RPMI7951 (cell line): Measurements from ENCODE around the gene NAP1L4. TPM values are rescaled to one million over a fixed set of nuclear protein-coding genes. Genes with fewer than 3 reads are reported as not detected.

Experiments
- total RNA-seq: library from RNA; depleted of rRNA; stranded (reverse); fragments of >200 nt; shearing (Covaris generic); gene quantifications from 2 replicates; pipeline ENCODE4 v1.2.3, GENCODE V29; 2014; rRNA removed

NAP1L4 gene
- total RNA-seq, 1 experiment from 2014 or later: 81.1 TPM

Other genes starting within 250 kb of the NAP1L4 start
- gene CDKN1C, start 106.6 kb downstream of the NAP1L4 start, total RNA-seq: 0.39 and 1.2 TPM in 2 replicates
- gene PHLDA2, start 62.9 kb downstream of the NAP1L4 start, total RNA-seq: 26.9 and 28.0 TPM in 2 replicates
- gene CARS1, start 65.1 kb upstream of the NAP1L4 start, total RNA-seq: 44.3 and 50.8 TPM in 2 replicates
- 21.1 and 25.2 TPM in 2 replicates for gene OSBPL5, start 173.0 kb upstream of the NAP1L4 start, total RNA-seq
- not detected in 2 replicates for gene MRGPRG, start 226.5 kb upstream of the NAP1L4 start, total RNA-seq
- gene MRGPRE, start 240.1 kb upstream of the NAP1L4 start, total RNA-seq: not detected in 2 replicates